ENCODE measurements around the gene ATP6V1F. TPM values are rescaled to one million over a fixed set of nuclear protein-coding genes. Genes with fewer than 3 reads are reported as not detected.

ATP6V1F gene
- total and polyA plus RNA-seq, 4 donors, result 83.7 to 270 (median 103) TPM

DNA sequence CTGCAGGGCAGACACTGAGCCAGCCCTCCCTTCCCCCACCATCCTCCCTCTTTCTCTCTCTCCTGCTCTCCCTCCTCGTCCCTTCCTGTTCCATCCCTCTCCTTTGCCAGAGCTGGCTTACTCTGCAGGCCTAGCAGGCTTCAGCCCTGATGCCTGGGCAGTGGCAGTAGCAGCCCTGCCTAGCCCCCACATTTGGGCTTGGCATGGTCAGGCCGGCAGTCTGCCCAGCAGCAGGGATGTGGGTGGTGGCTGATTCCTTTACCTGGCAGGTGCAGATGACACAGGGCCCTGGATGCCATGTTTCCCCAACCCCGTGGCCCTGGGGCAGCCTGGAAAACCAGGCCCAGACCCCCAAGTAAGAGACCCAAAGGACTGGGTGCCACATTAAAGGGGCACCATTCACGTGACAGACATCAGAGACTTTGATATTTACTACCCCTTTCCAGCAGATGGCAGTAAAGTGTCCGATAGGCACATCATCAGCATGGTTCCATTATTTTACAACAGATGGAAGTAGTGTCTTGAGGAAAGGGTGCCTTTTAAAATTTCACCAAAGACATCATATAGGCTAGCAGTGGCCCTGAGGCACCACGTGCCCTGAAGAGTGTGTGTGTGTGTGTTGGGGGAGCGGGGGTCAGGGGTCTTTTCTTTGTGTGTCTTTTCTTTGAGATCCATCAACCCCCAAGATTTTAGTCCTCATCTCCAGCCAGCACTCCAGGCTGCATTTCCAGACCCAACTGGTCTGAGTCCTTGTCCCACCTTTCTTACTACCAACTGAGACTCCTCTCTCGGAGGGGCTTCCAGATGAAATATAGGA lies 41.9 kb downstream of the ATP6V1F start:
- H3K9me3 ChIP-seq (ENCODE audit: control insufficient read depth, low read length), result no peaks in the 10 kb centered on the region
- ATAC-seq (ENCODE audit: low FRiP score) (no peak), DNase-seq (no peak)
- no peak overlapping the region for H3K4me3 ChIP-seq (ENCODE audit: low read length in 2 of 2)
- intact Hi-C loops (cut with DNase I), result loop anchor here (5.0 kb wide), 2 partner anchors 183 to 188 kb away; no protein-coding TSS in a partner anchor
- no peaks in the 10 kb centered on the region for H3K4me1 ChIP-seq (ENCODE audit: control insufficient read depth in 1 of 2, insufficient read depth in 2 of 2, low read length in 2 of 2)
- H3K27me3 ChIP-seq (ENCODE audit: control insufficient read depth in 1 of 2, insufficient read depth in 2 of 2, low read length in 1 of 2), result no peaks in the 10 kb centered on the region
- no peaks in the 10 kb centered on the region for H3K36me3 ChIP-seq (ENCODE audit: control insufficient read depth in 1 of 2, insufficient read depth in 2 of 2, low read length in 1 of 2)
- WGBS, 2 donors, result 56% methylated on average over 7 to 8 of the region's 8 CpGs
- H3K27ac ChIP-seq (ENCODE audit: low read depth in 1 of 2, low read length in 2 of 2), result no peak overlapping the region

DNA sequence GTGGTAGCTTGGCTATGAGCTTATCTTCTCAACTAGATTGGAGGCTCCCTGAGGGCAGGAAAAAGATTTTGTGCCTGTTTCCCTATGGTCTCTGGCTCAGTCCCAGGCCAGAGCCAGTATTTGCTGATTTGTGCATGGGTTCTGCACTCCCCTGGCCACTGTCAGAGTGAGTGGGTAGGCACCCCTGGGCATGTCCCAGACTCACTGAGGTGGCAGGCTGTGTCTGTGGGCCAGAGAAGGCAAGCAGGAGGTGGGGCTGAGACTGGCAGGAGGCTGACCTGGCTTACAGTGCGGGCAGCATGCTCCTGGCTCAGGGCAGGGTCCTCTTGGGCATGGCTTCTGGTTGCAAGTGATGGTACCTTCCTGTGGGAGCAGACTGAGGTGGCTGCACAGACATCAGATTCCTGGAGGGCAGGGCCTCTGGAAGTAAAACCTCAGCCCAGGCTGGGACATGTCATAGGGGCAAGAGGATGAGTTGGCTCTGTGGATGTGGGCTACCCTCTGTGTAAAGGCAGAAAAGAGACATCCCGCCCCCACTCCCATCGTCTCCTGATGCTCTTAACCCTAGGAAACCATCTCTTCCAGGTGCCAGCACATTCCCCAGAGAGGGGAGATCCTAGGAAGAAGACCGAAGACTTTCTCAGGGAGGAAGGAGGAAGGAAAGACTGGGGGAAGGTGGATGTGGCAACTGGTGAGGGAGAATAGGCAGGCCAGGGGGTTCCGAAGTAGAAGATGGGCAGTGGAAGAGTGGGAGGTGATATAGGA lies 43.5 kb downstream of the ATP6V1F start:
- WGBS, 2 donors, result 92 to 93% methylated on average over 5 of the region's 5 CpGs
- ATAC-seq (ENCODE audit: low FRiP score) (no peak), DNase-seq (no peak)
- intact Hi-C loops (cut with DNase I), result loop anchor here in 1 of 2 donors (5.0 kb wide), 1 partner anchor 186 kb away; no protein-coding TSS in a partner anchor
- Histone ChIP-seq H3K27ac (ENCODE audit: low read depth in 1 of 2, low read length in 2 of 2) (no peak overlapping the region), H3K4me1 (ENCODE audit: control insufficient read depth in 1 of 2, insufficient read depth in 2 of 2, low read length in 2 of 2) (no peaks in the 10 kb centered on the region), H3K9me3 (ENCODE audit: control insufficient read depth, low read length) (no peaks in the 10 kb centered on the region), H3K36me3 (ENCODE audit: control insufficient read depth in 1 of 2, insufficient read depth in 2 of 2, low read length in 1 of 2) (no peaks in the 10 kb centered on the region), H3K27me3 (ENCODE audit: control insufficient read depth in 1 of 2, insufficient read depth in 2 of 2, low read length in 1 of 2) (no peaks in the 10 kb centered on the region), H3K4me3 (ENCODE audit: low read length in 2 of 2) (no peak overlapping the region)

DNA sequence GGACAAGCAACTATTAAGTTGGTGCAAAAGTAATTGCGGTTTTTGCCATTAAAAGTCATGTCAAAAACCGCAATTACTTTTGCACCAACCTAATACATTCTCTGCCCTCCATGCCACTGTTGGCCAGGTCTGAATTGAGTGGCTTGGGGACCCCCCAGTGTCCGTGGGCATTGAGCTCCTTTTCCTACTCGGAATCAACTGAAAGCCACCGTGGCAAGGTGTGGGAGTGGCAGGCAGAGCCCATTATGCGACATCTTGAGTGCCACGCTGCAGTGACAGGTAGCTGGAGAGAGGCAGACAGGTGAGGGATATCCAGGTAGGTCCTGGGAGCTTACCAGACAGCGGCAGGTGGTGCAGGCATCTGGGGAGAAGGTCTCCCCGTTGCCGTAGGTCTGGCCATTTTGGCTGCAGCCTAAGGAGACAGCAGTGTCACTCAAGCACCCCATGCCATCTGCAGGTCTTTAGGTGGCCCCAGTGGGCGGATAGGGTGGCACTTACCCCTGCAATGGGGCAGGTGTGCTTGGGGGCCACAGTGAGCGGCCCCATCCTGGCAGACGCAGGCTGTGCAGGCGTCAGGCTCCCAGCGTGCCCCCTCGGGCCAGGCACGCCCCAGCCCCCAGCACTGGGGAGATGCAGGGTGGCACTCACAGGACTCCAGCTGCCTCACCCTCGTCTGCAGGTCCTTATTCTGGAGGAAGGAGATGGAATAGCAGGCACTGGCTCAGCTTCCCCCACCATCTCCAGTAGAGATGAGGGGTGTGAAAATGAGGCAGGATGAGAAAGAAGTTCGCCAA lies 44.3 kb downstream of the ATP6V1F start:
- no peaks in the 10 kb centered on the region for H3K9me3 ChIP-seq (ENCODE audit: control insufficient read depth, low read length)
- DNase-seq (no peak), ATAC-seq (ENCODE audit: low FRiP score) (no peak)
- intact Hi-C loops (cut with DNase I), result loop anchor here in 1 of 2 donors (5.0 kb wide), 1 partner anchor 185 kb away; no protein-coding TSS in a partner anchor
- no peaks in the 10 kb centered on the region for H3K36me3 ChIP-seq (ENCODE audit: control insufficient read depth in 1 of 2, insufficient read depth in 2 of 2, low read length in 1 of 2)
- WGBS, 2 donors, result 89 to 90% methylated on average over 19 of the region's 19 CpGs
- no peak overlapping the region for H3K4me3 ChIP-seq (ENCODE audit: low read length in 2 of 2)
- no peaks in the 10 kb centered on the region for H3K4me1 ChIP-seq (ENCODE audit: control insufficient read depth in 1 of 2, insufficient read depth in 2 of 2, low read length in 2 of 2)
- no peak overlapping the region for H3K27ac ChIP-seq (ENCODE audit: low read depth in 1 of 2, low read length in 2 of 2)
- no peaks in the 10 kb centered on the region for H3K27me3 ChIP-seq (ENCODE audit: control insufficient read depth in 1 of 2, insufficient read depth in 2 of 2, low read length in 1 of 2)

DNA sequence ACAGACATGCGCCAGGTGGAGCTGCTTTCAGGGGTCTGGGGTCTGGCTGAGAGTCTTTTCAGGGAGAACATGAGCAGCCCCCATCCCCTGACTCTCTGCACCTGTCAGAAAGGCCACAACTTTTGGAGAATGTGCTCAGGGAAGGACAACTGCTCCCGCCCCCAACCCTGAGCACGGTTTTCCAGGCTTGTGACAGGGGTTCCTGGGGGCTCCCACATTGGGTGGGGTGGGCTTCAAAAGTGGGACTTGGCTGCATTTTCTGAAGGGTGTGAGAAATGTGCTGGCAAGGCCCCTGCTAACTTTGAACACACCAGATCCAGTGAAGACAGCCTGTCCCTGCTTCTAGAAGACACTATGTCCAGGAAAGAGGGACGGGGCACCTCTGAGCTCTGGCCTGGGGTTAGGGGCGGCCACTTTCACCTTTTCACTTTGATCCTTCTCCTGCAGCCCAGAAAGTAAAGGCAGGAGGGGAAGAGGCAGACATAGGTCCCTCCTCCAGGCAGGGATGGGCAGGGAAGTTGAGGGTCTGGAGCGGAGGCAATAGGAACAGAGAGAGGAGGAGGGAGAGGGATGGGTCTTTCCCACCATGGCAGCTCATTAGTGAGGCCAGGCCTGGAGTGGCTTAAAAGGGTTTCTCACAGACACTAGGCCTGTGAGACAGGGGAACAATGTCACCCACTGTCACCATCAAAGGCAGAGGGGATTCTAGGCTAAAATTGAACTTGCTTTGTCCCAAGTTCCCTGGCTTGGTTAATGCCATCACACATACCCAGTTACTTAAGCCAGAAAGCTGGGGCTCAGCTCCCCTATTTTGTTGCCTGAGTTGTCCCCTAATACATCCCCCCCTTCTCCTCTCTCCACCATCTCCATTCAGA lies 46.3 kb downstream of the ATP6V1F start:
- no peak for ATAC-seq (ENCODE audit: low FRiP score)
- no peaks in the 10 kb centered on the region for H3K27me3 ChIP-seq (ENCODE audit: control insufficient read depth in 1 of 2, insufficient read depth in 2 of 2, low read length in 1 of 2)
- H3K9me3 ChIP-seq (ENCODE audit: control insufficient read depth, low read length), result no peaks in the 10 kb centered on the region
- H3K36me3 ChIP-seq (ENCODE audit: control insufficient read depth in 1 of 2, insufficient read depth in 2 of 2, low read length in 1 of 2), result no peaks in the 10 kb centered on the region
- intact Hi-C loops (cut with DNase I), result loop anchor here in 1 of 2 donors (5.0 kb wide), 1 partner anchor 183 kb away; no protein-coding TSS in a partner anchor
- H3K4me3 ChIP-seq (ENCODE audit: low read length in 2 of 2), result no peak overlapping the region
- no peaks in the 10 kb centered on the region for H3K4me1 ChIP-seq (ENCODE audit: control insufficient read depth in 1 of 2, insufficient read depth in 2 of 2, low read length in 2 of 2)
- DNase-seq, result peak in 1 of 2 donors; percentile 17
- H3K27ac ChIP-seq (ENCODE audit: low read depth in 1 of 2, low read length in 2 of 2), result no peak overlapping the region
- 92 to 94% methylated on average over 6 of the region's 6 CpGs for WGBS, 2 donors

DNA sequence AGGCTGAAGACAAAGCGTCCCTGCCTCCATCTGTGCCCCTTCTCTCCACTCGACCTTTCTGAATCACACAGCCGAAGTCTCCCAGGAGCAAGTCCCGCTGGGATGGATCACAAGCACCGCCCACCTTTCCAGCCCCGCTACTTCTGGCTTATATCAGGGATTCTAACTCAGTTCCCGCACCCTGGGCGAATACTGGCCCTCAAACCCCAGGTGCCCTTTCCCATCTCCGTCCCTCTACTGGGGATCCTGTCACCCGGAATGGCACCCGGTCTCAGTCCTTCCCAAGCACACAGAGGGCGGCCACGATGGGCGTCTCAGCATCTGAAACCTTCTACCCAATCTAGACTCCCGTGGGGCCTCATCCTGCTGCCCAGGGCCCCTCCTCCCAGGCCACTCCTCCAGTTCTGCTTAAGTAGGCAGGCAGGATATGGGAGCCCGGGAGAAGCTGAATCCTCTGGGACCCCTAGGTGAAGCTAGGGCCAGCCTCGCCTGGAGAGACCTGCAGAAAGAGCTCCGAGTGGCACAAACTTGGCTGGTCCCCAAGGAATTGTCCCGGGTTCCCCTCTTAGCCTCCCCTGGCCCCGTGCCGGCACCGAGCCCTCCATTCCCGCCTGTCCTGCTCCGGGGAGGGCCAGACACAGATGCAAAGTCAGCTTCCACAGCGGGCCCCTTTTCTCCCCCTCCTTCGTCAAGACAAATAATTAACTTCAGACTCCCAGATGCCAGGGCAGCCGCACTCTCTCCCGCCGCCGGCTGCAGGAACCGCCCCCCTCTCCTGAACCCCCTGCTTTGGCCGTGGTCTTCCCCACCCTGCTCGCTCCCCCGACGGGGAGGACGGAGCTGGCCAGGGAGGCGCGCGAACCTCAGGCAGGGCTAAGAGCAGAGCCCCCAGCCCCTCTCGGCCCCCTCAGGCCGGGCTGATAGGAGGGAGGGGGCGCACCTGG lies 47.2 kb downstream of the ATP6V1F start:
- peak in 1 of 2 donors; percentile 77 for DNase-seq
- Histone ChIP-seq H3K9me3 (ENCODE audit: control insufficient read depth, low read length) (no peaks in the 10 kb centered on the region), H3K27me3 (ENCODE audit: control insufficient read depth in 1 of 2, insufficient read depth in 2 of 2, low read length in 1 of 2) (no peaks in the 10 kb centered on the region), H3K27ac (ENCODE audit: low read depth in 1 of 2, low read length in 2 of 2) (no peak overlapping the region), H3K36me3 (ENCODE audit: control insufficient read depth in 1 of 2, insufficient read depth in 2 of 2, low read length in 1 of 2) (no peaks in the 10 kb centered on the region), H3K4me3 (ENCODE audit: low read length in 2 of 2) (peak overlapping the region in 1 of 2 donors; percentile 23), H3K4me1 (ENCODE audit: control insufficient read depth in 1 of 2, insufficient read depth in 2 of 2, low read length in 2 of 2) (no peaks in the 10 kb centered on the region)
- no peak for ATAC-seq (ENCODE audit: low FRiP score)
- WGBS, 2 donors, result 4 to 5% methylated on average over 42 of the region's 42 CpGs
- intact Hi-C loops (cut with DNase I), result loop anchor here in 1 of 2 donors (5.0 kb wide), 1 partner anchor 182 kb away; no protein-coding TSS in a partner anchor

DNA sequence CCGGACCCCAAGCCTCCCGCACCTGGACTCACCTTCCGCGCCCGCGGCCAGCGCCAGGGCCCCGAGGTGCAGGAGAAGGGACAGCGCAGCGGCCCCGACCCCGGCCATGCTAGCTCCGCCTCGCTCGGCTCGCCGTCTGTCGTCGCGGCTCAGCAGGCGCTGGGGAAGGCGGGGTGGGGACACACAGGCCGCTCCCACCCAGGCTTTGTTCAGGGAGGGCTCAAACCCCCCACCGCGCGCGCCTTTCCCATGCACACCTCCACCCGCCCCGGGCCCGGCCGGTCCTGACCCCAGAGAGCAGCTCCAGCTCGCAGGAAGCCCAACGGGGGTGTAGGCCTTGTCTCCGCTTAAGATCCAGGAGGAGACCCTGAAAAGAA lies 47.9 kb downstream of the ATP6V1F start, which contains the start of gene KCP:
Gene KCP (minus strand): TSS at position 141 of the 377 bp plus-strand sequence. CDS start 33 bp downstream, at position 108.
- H3K4me3 ChIP-seq (ENCODE audit: low read length in 2 of 2), result peak within 1 kb of the TSS in 1 of 2 donors; percentile 23
- intact Hi-C loops (cut with DNase I), result no loop called here
- no peak for ATAC-seq (ENCODE audit: low FRiP score)

DNA sequence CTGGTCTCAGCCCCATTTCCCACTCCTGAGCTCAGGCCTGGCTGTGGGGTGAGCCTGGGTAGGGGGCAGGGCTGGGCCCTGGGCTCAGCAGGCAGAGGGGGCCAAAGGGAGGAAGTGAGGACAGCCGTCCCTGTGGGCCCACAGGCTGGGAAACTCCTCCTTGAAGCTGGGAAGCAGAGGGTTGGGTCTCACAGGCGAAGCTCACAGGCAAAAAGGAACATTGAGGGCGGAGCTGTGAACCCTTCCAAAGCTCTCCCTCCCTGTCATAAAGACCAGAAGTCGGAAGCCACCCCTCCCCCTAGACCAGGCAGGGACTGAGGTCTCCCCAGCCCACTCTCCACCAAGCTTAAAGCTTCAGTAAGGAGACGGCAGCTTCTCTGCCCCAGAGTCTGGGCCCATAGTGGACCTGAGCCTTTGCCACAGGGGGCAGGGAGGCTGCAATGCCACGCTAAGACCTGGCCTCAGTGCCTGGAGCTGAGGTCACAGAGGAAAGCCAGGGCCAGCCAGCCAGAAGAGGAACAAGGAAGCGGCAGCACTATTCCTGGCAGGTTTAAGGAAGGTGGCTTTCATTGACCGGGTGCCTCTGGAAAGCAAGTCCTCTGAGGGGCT lies 48.9 kb downstream of the ATP6V1F start:
- ATAC-seq (ENCODE audit: low FRiP score) (no peak), DNase-seq (peak in 1 of 2 donors; percentile 76)
- Histone ChIP-seq H3K36me3 (ENCODE audit: control insufficient read depth in 1 of 2, insufficient read depth in 2 of 2, low read length in 1 of 2) (no peaks in the 10 kb centered on the region), H3K9me3 (ENCODE audit: control insufficient read depth, low read length) (no peaks in the 10 kb centered on the region), H3K27ac (ENCODE audit: low read depth in 1 of 2, low read length in 2 of 2) (no peak overlapping the region), H3K4me1 (ENCODE audit: control insufficient read depth in 1 of 2, insufficient read depth in 2 of 2, low read length in 2 of 2) (no peaks in the 10 kb centered on the region), H3K27me3 (ENCODE audit: control insufficient read depth in 1 of 2, insufficient read depth in 2 of 2, low read length in 1 of 2) (no peaks in the 10 kb centered on the region), H3K4me3 (ENCODE audit: low read length in 2 of 2) (no peak overlapping the region)
- WGBS, 2 donors, result 75 to 79% methylated on average over 8 of the region's 8 CpGs
- intact Hi-C loops (cut with DNase I), result no loop called here

More for the DNA sequence above, 47.9 kb downstream of the ATP6V1F start, which contains the start of gene KCP:
- Histone ChIP-seq H3K27ac (ENCODE audit: low read depth in 1 of 2, low read length in 2 of 2) (no peak within 1 kb of the TSS), H3K4me1 (ENCODE audit: control insufficient read depth in 1 of 2, insufficient read depth in 2 of 2, low read length in 2 of 2) (no peaks in the 10 kb centered on the region), H3K36me3 (ENCODE audit: control insufficient read depth in 1 of 2, insufficient read depth in 2 of 2, low read length in 1 of 2) (no peaks in the 10 kb centered on the region), H3K9me3 (ENCODE audit: control insufficient read depth, low read length) (no peaks in the 10 kb centered on the region), H3K27me3 (ENCODE audit: control insufficient read depth in 1 of 2, insufficient read depth in 2 of 2, low read length in 1 of 2) (no peaks in the 10 kb centered on the region)
- 33 to 38% methylated on average over 31 to 34 of the region's 34 CpGs for WGBS, 2 donors
- DNase-seq, result peak in 1 of 2 donors; percentile 74

All from aorta (tissue), 5 donors.